NCI-H510A (cell line): ENCODE measurements around the gene CHST3.
"Not testable (repeated sequence)": the region's sequence is repeated elsewhere in the genome, so short reads cannot be mapped to it uniquely, and the experiment has no call there.

Experiments
- DNase-seq: peaks from one replicate; lab custom pipeline; 2025; lab: John Stamatoyannopoulos, UW

The CHST3 gene

DNA sequence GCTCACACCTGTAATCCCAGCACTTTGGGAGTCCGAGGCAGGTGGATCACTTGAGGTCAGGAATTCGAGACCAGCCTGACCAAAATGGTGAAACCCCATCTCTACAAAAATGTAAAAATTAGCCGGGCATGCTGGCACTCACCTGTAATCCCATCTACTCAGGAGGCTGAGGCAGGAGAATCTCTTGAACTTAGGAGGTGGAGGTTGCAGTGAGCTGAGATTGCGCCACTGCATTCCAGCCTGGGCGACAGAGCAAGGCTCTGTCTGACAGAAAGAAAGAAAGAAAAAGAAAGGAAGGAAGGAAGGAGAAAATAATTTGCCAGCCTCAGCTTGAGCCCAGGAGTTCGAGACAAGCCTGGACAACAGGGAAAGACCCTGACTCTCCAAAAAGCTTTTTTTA, 24.7 kb downstream of the CHST3 start:
- DNase-seq = not testable (repeated sequence)

DNA sequence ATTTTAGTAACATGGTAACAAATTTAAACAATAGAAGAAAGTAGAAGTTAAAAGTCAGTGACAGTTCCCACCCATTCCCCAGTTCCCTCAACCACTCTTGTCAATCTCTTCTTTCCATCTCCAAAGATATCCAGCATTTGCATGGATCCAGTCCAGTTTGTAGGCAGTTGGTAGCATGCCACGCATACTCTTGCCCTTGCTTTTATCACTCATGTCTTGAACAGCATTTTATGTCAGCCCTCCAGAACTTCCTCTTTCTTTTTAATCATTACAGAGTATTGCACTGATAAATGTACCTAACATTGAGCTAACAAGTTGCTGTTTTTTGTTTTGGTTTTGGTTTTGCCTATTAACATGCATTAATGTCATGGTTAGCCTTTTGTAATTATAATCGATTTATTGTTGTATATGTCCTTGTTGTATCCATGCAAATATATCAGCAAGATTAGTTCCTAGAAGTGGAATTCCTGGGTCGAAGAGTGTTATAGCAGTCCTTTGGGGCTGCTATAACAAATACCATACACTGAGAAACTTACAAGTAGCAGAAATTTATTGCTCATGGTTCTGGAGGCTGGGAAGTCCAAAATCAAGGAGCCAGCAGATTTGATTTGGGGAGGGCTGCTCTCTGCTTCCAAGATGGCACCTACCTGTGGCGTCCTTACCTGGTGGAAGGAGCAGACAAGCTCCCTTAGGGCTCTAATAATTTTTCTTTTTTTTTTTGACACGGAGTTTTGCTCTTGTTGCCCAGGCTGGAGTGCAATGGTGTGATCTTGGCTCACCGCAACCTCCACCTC, 25.7 kb downstream of the CHST3 start:
- no peak for DNase-seq

DNA sequence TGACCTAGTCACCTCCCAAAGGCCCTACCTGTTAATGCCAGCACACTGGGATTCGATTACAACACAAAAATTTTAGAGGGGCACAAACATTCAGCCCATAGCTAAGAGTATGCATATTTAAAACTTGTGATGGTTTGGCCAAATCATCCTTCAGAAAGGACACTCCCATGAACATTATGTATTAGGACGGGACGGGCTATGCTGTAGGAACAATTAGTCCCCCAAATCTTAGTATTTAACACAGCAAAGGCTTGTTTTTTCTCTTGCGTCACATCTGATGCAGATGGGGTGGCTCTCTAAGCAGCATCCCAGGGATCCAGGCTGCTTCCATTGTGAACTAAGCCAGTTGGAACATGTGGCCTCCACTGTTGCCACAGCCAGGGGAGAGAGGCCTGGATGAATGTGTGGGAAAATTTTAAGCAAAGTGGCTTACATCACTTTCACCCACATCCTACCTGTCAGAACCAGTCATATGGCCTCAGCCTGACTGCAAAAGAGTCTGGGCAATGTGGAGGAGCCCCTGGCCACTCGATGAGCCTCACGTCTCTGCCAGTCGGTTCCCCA, 26.6 kb downstream of the CHST3 start:
- DNase-seq = no peak

DNA sequence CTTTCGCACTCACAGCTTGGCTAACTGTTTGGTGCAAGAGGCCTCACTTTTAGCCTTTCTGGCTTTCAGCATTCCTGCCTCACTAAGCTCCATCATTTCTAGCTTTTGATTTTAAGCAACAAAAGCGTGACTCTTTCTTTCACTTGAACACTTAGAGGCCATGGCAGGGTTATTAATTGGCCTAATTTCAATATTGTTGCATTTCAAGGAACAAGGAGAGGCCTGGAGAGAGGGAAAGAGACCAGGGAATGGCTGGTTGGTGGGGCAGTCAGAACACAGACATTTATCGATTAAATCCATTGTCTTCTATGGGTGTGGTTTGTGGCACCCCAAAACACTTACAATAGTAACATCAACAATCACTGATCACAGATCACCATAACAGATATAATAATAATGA, 31.3 kb downstream of the CHST3 start:
- DNase-seq = no peak

DNA sequence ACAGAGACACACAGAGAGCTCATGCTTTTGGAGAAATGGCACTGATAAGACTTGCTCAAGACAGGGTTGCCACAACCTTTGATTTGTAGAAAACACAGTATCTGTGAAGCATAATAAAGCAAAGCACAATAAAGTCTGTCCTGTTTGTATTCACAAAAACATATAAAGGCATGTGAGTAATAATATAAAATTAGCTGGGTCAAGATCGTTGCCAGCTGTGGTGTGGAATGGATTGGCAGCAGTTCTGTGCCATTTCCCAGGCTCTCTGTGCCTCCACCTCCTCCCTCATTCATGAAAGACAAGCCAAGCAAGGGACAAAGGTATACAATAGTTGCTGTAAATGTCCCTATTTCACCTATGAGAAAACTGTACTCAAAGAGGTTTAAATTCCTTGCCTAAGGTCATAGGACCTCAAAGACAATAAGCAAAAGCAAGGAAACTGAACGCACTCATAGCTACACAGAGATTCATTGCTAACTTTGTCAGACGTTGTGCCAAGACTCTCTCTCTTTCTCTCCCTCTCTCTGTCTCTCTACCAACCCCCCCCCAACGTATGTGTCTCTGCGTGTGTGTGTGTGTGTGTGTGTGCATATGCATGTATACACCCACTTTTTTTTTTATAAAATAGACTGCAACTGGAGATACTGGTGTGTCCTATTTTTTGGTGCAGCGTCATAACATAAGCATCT, 31.8 kb downstream of the CHST3 start:
- DNase-seq = no peak

DNA sequence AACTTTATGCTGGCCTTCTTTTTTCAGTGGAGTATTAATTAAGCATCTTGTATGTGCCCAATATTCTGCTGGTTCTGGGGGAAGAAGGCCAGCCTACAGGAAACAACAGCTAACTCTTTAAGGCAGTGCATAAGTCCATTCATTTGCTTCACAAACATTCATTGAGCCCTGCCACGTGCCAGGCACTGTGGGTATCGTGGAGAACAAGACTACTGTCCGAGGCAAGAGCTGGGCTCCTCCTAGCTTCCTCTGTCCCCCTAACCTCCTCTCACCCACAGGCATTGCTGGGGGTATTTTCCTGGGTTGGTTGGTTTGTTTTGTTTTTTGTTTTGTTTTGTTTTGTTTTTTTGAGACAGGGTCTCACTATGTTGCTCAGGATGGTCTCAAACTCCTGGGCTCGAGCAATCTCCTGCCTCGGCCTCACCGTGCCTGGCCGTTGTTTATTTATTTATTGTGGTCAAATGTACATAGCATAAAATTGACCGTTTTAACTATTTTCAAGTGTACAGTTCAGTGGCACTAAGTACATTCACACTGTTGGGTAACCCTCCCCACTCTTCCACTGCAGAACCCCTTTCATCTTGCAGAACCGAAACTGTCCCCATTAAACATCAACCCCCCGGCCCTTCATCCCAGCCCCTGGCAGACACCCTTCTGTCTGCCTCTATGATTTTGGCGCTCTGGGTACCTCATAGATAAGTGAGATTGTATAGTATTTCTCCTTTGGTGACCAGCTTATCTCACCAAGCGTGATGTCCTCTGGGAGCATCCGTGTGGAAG, 32.6 kb downstream of the CHST3 start:
- no peak for DNase-seq

DNA sequence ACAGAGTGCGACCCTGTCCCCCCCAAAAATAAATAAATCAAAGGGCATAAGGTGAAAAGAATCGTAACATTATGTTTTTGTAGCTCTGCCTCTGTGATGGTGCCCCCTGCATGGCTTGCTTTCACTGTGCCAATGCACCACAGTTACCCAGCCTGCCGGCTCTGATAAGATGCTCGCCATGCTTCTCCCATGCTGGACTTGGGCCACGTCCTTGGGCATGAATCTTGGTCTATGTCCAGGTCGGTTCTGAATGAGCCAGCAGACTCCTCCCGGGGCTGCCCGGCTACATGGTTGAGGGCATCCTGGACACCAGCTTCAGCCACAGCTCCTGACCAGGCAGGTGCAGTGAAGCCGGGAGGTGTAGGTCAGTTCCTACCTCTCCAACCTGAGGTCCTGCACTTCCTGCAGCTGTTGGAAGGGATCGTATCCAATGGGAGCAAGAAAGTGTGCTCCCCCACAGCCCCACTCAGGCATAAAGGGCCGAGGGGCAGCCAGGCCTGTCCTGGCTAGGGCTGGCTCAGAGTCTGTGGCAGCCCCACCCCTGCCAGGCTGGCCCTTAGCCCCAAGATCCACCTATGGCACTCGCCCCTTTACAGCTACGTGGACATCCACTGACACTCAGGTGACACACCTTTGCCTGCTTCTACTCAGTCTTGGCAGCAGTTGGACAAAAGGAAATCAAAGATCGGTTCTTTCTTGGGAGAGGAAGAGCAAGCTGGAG, 34.1 kb downstream of the CHST3 start:
- DNase-seq = no peak

DNA sequence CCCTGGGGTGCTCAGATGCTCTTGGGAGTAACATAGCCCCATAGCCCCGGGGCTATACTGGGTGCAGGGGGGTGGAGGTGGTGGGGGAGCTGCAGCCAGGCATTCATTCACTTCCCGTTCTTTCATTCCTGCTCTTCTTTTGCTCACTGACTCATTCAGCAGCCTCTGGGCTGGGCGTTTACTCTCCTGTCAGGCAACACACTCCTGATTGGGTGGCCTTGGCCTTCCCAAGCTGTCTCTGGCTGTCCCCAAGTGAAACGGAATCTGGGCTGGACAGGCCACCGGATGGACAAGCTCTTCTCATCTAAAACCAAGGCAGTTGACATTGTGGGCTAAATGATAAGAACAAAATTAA, 34.6 kb downstream of the CHST3 start:
- DNase-seq = no peak

DNA sequence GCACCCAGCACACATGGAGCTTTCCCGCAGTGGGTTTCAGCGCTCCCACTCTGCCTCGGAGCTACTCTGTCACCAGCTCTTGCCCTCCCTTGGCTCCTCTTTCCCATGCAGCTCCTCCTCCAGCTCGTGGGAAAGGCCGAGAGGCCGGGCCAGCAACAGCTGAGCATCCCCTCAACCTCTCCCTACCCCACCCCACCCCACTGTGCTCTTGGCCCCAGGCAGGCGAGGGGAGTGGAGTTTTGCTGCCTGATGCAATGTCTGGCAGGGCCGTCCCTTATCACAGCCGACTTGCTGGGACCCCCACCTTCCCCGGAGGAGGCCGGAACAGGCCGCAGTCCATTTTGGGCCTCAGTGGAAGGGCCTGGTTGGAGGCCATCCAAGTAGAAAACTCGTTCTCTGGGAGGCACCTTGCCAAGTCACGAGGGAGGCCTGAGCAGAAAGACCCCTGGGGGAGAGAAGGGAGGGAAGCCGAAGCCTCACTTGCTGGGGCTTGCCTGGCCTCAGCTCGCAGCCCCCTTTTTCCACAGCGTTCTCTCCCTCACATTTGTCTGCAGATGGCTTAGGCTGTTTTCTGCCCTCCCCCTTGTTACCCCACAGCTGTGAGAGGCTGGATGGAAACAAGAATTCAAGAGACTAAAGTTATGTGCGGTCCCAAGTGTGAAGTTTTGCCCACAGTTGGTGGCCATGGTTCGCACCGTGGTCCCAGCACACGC, 35.3 kb downstream of the CHST3 start:
- DNase-seq = no peak

DNA sequence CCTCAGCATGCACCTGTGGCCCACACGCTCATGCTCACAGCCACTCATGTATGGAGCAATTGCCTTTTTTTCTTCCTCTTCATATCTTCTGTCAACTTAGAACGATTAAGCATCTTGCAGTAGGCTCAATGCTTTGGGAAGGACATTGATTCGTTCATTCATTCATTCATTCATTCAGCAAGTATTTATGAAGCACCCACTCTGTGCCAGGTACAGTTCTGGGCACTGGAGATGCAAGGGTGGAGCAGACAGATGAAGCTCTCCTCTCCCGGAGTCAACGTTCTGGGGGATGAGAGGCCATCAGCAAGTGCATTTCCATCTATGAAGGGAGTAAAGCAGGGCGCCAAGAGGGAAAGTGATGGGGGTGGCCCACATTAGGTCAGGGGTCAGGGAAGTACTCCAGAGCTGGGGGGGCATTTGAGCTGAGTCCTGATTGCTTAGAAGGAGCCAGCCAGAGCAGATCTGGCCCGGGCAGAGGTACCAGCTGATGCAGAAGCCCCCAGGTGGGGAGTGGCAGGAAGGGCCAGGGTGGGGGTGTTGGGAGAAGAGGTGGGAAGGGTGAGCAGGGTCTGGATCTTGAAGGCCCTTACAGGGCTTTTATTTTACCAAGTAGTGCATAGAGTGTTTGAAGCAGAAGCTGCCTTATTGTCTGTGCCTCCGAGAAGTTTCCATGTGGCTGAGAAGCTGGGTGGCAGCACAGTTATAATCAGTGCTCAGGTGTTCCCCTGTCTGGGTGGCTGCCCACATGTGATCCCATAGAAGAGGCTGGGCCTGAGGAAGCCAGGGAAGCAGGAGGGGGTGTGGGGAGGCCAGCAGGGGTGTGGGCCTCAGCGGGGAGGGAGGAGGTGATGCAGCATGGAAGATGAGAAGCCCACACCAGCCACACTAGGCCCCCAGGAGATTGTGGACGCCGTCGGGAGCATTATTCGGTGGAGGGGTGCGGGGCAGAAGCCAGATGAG, 36.2 kb downstream of the CHST3 start:
- DNase-seq = no peak

DNA sequence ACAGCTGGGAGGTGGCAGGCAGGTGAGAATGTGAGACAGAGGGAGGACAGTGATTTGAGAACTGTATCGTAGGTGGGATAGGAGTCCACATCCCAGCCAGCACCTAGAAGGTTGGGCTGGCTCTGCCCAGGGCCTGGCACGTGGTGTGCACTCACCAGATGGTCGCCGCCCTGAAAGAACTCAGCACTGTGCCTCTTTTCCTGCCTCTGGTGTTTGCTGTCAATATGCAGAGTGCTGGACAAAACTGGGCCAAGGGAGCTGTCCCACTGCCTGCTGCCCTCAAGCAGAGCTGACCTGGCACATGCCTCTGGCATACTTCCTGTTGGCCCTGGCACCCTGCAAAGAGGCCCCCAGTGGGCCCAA, 36.8 kb downstream of the CHST3 start:
- DNase-seq = no peak

DNA sequence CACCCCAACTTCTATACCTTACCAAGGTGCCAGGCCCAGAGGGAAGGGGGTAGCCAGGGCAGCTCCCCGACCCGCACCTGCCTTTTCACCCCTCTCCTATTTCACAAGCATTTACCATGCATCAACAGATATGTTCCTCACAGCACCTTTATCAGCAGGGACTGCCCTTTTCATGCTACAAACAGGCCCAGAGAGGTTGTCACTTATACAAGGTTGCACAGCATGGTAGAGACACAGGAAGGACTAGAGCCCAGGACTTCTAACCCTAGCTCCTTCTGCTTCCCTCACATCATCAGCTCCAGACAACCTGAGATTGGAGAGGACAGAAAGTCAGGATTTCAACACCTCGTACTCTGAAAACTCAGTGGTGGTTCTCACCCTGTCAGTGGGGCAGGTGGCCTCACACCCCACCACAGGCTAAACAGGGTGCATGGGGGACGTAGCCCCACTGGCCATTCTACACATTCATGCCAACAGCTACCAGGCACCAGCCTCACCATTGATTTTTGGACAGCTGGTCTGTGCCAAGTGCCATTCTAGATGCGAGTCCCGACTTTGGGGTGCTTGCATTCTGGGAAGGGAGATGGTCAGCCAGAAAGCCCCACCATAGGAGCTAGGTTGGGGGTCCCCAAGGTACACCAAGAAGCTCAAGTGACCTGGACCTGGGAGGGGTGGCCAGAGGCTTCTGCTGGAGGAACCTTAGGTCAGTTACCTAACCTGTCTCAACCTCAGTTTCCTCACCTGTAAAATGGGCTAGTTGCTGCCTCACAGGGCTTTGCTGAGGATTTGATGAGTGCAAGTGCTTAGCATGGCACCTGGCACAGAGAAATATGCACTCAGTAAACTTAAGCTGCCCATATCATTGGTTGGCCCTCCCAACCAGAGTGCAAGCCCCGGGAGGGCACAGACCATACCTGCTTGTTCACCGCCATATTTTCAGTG, 38.4 kb downstream of the CHST3 start:
- DNase-seq = no peak

DNA sequence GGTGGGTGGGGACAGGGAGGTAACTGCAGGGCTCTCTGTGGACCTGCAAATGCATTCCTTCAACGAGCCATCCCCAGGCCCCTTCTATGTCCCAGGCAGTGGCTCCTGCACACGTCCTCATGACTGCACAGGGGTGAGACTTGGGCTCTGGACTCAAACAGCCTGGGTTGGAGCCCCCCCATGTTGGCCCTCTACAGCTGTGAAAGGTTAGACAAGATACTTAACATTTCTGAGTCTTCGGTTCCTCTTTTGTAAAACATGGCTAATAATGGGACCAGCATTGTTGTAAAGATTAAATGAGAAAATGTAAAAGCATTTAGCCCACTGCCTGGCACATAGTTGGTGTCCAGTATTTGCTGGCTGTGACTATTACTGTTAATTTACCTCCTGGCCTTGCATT, 41.8 kb downstream of the CHST3 start:
- no peak for DNase-seq

DNA sequence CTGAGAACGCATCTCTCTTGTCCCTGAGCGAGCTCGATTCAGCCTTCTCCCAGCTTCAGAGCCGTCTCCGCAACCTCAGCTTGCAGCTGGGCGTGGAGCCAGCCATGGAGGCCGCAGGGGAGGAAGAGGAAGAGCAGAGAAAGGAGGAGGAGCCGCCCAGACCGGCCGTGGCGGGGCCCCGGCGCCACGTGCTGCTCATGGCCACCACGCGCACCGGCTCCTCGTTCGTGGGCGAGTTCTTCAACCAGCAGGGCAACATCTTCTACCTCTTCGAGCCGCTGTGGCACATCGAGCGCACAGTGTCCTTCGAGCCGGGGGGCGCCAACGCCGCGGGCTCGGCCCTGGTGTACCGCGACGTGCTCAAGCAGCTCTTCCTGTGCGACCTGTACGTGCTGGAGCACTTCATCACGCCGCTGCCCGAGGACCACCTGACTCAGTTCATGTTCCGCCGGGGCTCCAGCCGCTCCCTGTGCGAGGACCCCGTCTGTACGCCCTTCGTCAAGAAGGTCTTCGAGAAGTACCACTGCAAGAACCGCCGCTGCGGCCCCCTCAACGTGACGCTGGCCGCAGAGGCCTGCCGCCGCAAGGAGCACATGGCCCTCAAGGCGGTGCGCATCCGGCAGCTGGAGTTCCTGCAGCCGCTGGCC, 43.2 kb downstream of the CHST3 start:
- DNase-seq = no peak

DNA sequence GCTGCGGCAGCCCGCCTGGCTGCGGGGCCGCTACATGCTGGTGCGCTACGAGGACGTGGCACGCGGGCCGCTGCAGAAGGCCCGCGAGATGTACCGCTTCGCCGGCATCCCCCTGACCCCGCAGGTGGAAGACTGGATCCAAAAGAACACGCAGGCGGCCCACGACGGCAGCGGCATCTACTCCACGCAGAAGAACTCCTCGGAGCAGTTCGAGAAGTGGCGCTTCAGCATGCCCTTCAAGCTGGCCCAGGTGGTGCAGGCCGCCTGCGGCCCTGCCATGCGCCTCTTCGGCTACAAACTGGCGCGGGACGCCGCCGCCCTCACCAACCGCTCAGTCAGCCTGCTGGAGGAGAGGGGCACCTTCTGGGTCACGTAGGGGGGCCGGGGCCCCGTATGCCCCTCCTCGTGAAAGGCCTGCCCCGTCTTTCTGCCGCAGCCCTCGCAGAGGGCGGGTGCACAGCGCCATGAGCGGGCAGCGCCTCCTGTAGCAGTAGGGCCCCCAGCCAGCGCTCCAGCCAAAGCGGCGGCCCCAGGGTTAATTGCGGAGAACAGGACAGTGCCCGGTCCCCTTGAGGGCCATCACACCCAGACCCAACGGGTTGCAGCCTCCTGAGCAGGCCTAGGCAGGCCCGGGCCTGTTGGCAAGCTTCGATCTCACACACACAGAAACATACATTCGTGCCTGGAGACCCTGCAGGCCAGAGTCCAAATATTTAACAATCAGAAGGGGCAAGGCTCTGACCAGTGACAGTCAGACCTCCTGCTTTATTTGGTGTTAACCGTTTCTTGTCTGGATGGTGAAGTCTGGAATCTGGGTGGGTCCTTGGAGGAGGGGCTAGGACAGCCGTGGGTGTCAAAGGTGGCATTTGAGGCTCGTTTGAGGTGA, 44.1 kb downstream of the CHST3 start:
- no peak for DNase-seq

DNA sequence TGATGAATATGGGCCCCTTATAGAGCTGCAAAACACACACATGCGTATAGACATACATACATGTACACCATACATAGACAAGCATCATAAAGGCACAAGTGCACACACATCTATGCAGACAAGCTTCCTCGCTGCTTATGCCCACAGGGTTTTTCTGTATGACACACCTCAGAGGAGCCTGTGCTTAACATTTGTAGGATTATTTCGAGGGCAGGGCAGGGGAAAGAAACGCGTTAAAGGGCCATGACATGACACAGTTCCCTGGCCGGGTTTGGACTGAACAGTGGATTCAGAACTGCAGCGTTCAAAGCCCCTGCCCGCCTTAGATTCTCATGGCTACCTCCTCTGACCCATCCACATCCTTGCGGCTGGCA, 44.8 kb downstream of the CHST3 start:
- DNase-seq = no peak

DNA sequence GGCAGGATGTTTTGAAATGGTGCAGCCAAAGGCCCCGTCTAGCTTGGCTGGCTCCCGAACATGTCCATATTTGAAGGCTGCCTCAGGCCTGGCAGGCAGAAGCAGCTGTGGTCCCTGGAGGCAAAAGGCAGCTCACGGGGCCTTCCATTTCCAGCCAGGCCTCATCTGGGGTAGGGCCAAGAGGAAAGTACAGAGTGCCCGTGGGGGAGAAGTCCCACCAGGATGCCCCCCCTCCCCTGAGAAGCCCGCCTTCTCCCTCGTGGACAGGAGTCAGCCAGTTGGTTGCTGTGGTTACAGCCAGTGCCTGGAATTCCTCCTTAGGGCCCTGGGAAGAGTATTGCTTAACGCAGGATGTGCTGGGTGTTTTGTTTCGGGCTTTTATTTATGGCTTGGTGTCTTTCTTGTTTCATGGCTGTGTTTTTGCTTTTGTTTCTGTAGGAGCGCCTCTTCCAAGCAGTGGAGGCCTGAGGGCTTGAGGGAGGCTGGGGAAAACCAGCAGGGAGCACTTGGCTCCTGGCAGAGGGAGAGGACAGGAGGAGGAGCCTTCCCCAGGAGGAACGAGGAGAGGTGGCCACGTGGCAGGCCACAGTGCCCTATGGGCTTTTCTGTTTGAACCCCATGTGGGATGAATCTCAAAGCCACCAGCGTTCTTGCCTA, 45.4 kb downstream of the CHST3 start:
- DNase-seq = no peak
